Prostate gland (tissue), 2 donors: ENCODE data around the gene TMEM178A. TPM values are rescaled to one million over a fixed set of nuclear protein-coding genes. Genes with fewer than 3 reads are reported as not detected.
"Not testable (repeated sequence)": the region's sequence is repeated elsewhere in the genome, so short reads cannot be mapped to it uniquely, and the experiment has no call there.

ENCODE experiments used
- DNase-seq: peaks from one replicate; pipeline ENCODE4 v3.0.0-alpha.2; 2019; ENCODE audit warnings: low spot score
- H3K27ac ChIP-seq, 2 donors: fragments of 200-600 bp; sonication (generic); 2 replicates each; pipeline ENCODE4 v1.5.1; 2017 to 2019
- H3K27me3 ChIP-seq: fragments of 200-600 bp; sonication (generic); replicated peaks from 2 replicates; pipeline ENCODE4 v1.5.1; 2019; ENCODE audit not compliant: insufficient read depth
- H3K36me3 ChIP-seq, 2 donors: fragments of 200-600 bp; sonication (generic); 1 replicate in 1 of 2; 2 replicates in 1 of 2; pipeline versions ENCODE4 v1.5.1 to v1.8.1; 2017 to 2019
- H3K4me1 ChIP-seq: fragments of 200-600 bp; sonication (generic); replicated peaks from 2 replicates; pipeline ENCODE4 v1.5.1; 2019
- H3K4me3 ChIP-seq, 2 donors: fragments of 200-600 bp; sonication (generic); 2 replicates each; pipeline ENCODE4 v1.5.1; 2017 to 2019
- H3K9me3 ChIP-seq: fragments of 200-600 bp; sonication (generic); 2 replicates; pipeline ENCODE4 v1.5.1; 2017
- POLR2A ChIP-seq: fragments of 450-650 bp; IDR thresholded peaks from one replicate; pipeline ENCODE4 v1.6.1; 2016; ENCODE audit warnings: antibody characterized with exemption, mild to moderate bottlenecking
- POLR2AphosphoS5 ChIP-seq: sonication (generic); formaldehyde crosslinking; IDR thresholded peaks from one replicate; pipeline ENCODE4 v1.6.1; 2017; ENCODE audit warnings: antibody characterized with exemption
- WGBS: methylation state at CpG from one replicate; pipeline ENCODE4 v1.1.5; 2018; 5-methylcytosine and 5-hydroxymethylcytosine counted together
- intact Hi-C: fragments of 100-400 bp; cut with DNase I; formaldehyde crosslinking; loops from one replicate; pipeline ENCODE4 v1.14.2; 2022
- total RNA-seq, 2 donors: library from RNA; depleted of rRNA; stranded (reverse); fragments of >200 nt; gene quantifications; one replicate each; pipeline ENCODE4 v1.1.0, GENCODE V29; 2016
- TF ChIP-seq, protein P1 (sequence below), 4 experiments: fragments of 200-600 bp in 2 of 4; fragments of 450-650 bp in 2 of 4; sonication (generic) in 2 of 4; IDR thresholded peaks; 1 replicate in 3 of 4; 2 replicates in 1 of 4; pipeline ENCODE4 v1.5.1; 2016 to 2019; ENCODE audit warnings: antibody characterized with exemption in 4 of 4, mild to moderate bottlenecking in 2 of 4, moderate library complexity in 2 of 4

The TMEM178A gene
- total RNA-seq, 2 donors from 2014 or later = 2.6 to 6.9 TPM

DNA sequence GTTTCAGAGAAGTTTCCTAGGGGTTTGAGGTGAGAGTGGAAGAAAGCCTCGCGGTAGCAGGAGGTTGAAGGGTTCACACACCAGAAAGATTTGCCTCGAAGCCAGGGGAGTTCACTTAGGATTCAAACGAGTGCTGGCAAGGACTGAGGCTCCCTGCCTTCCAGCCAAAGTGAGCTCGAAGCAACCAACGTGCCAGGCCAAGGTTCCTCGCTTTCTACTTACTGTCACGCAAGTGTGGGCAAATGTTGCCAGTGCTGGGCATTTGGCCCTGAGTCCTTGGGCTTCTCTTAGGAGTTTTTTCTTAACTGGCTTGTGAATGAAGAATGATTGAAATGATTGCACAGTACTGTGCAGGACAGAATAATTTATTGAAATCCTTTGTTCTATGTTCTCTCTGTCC is 53.6 kb downstream of the TMEM178A start:
- Histone ChIP-seq H3K27ac (peak overlapping the region; percentile 68 to 70), H3K36me3 (no peaks in the 10 kb centered on the region), H3K4me3 (no peak overlapping the region), H3K9me3 (no peaks in the 10 kb centered on the region), H3K27me3 (no peaks in the 10 kb centered on the region), H3K4me1 (peaks cover 18% of the 10 kb centered on the region)
- 29% methylated on average over 8 of the region's 8 CpGs for WGBS
- DNase-seq = peak; percentile 60
- intact Hi-C loops = no loop called here
- TF ChIP-seq, protein P1, sequence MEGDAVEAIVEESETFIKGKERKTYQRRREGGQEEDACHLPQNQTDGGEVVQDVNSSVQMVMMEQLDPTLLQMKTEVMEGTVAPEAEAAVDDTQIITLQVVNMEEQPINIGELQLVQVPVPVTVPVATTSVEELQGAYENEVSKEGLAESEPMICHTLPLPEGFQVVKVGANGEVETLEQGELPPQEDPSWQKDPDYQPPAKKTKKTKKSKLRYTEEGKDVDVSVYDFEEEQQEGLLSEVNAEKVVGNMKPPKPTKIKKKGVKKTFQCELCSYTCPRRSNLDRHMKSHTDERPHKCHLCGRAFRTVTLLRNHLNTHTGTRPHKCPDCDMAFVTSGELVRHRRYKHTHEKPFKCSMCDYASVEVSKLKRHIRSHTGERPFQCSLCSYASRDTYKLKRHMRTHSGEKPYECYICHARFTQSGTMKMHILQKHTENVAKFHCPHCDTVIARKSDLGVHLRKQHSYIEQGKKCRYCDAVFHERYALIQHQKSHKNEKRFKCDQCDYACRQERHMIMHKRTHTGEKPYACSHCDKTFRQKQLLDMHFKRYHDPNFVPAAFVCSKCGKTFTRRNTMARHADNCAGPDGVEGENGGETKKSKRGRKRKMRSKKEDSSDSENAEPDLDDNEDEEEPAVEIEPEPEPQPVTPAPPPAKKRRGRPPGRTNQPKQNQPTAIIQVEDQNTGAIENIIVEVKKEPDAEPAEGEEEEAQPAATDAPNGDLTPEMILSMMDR (IDR thresholded peaks at IDR 0.05) = no peak
- peak; percentile 28 for TF ChIP-seq POLR2AphosphoS5
- no peak for TF ChIP-seq POLR2A

DNA sequence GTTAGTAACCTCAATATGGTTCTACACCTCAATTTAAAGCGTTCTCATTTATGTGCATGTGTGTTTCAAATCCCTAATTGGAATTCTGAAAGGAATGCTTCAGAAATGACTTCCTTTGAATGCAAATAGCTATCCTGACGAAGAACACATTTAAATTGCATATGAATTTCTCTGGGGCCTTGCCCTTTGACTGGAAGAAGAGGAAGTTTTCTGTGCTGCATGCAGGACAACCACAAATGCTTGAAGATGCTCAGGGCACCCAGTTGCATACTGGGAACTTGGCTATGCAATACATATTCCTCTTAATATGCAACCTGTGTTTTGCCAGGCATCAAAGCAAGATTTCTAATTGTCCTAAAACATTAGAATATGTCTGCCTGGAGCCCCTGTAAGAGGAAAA is 55.3 kb downstream of the TMEM178A start:
- intact Hi-C loops = no loop called here

DNA sequence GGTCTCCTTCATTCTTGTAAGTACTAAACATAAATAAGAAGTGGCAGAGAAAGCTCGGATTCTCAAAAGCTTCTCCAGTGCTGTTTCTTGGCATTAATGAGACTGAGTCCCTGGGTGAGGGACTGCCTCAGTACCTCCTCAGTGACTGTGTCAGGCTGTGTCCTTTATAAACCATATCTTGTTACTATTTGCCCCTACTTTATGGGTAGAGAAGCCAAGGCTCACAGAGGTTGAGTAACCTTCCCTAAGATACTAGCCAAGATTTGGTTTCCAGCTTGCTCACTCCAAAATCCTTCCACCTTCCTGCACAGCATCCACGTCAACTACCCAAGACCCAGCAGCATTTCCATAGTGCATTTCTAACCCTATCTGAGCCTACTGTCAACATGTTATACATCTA is 57.8 kb downstream of the TMEM178A start:
- peak overlapping the region; percentile 41 to 75 for H3K27ac ChIP-seq
- peaks cover 10% of the 10 kb centered on the region for H3K4me1 ChIP-seq
- H3K27me3 ChIP-seq = no peaks in the 10 kb centered on the region
- TF ChIP-seq POLR2A = no peak
- TF ChIP-seq, protein P1 (IDR thresholded peaks at IDR 0.05) = no peak
- TF ChIP-seq POLR2AphosphoS5 = no peak
- H3K9me3 ChIP-seq = no peaks in the 10 kb centered on the region
- no peaks in the 10 kb centered on the region for H3K36me3 ChIP-seq
- intact Hi-C loops = no loop called here
- no peak overlapping the region for H3K4me3 ChIP-seq
- 36% methylated on average over 2 of the region's 2 CpGs for WGBS
- DNase-seq = no peak

More for the DNA sequence above, 55.3 kb downstream of the TMEM178A start:
- Histone ChIP-seq H3K27ac (no peak overlapping the region), H3K4me3 (no peak overlapping the region), H3K9me3 (no peaks in the 10 kb centered on the region), H3K36me3 (no peaks in the 10 kb centered on the region), H3K27me3 (no peaks in the 10 kb centered on the region), H3K4me1 (peaks cover 22% of the 10 kb centered on the region)
- WGBS = 96% methylated on average over 2 of the region's 2 CpGs
- DNase-seq = no peak
- TF ChIP-seq POLR2A = no peak

DNA sequence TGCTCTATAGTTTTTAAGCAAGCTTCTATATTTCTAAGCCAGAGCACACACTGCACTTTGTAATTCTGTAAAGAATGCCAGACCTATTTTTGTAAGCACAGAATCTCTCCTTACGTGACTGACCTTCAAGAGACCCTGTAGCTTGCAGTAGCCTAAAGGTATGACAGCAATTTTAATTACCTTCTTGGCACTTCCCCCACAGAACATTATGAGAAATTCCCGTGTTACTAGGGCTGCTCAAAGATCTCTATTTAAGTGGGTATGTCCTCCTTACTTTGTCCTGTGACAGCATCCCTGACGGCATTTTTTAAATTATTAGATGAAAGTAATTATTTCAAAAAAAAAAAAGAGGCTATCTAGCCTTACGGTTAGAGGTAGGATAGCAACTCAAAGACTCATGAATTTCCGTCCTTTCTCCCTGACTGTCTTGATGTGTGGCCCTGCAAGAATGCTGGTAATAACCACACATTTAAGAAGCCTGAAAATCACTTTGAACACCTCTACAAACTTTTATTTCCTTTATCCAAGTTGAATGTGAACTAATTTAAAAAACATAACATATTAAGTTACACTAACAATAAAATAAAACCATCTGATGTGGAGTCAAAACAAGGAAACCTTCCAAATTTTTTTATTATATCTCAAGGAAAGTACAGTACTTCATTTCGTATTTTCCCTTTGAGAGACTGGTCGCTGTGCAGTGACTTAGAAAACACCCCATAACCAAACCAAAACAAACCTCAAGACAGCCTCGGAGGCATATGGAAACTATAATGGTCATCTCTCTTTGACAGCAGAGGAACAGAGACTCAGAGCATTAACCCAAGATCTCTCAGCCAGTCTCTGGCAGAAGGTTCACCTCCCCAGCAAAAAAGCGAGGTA is 58.5 kb downstream of the TMEM178A start:
- Histone ChIP-seq H3K4me1 (peaks cover 9% of the 10 kb centered on the region), H3K9me3 (no peaks in the 10 kb centered on the region), H3K4me3 (peak overlapping the region in 1 of 2 donors; percentile 6), H3K36me3 (no peaks in the 10 kb centered on the region), H3K27ac (peak overlapping the region; percentile 72 to 75), H3K27me3 (no peaks in the 10 kb centered on the region)
- no peak for DNase-seq
- TF ChIP-seq POLR2A = no peak
- TF ChIP-seq, protein P1 (IDR thresholded peaks at IDR 0.05) = no peak
- TF ChIP-seq POLR2AphosphoS5 = no peak
- intact Hi-C loops = no loop called here
- 26% methylated on average over 9 of the region's 9 CpGs for WGBS

DNA sequence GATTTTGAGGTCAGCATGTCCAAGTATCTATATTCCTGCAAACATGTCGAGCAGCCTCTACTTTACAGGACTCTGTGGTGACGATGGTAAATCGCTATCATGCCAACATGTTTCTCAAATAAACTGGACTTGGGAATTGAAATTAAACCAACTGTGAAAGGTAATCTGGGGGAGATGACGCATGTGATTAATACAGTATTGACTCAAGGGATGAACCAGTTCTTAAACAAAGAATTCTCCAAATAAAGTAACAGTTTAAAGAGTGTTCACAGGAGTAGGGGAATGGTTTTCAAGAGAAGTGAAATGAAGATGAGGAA is 59.1 kb downstream of the TMEM178A start:
- peak; percentile 35 for DNase-seq
- TF ChIP-seq POLR2A = no peak
- TF ChIP-seq POLR2AphosphoS5 = peak; percentile 67
- H3K27me3 ChIP-seq = no peaks in the 10 kb centered on the region
- H3K4me3 ChIP-seq = peak overlapping the region in 1 of 2 donors; percentile 6
- 42% methylated on average over 4 of the region's 4 CpGs for WGBS
- H3K36me3 ChIP-seq = no peaks in the 10 kb centered on the region
- H3K27ac ChIP-seq = peak overlapping the region; percentile 72 to 75
- H3K4me1 ChIP-seq = peaks cover 9% of the 10 kb centered on the region
- no peaks in the 10 kb centered on the region for H3K9me3 ChIP-seq
- intact Hi-C loops = no loop called here

DNA sequence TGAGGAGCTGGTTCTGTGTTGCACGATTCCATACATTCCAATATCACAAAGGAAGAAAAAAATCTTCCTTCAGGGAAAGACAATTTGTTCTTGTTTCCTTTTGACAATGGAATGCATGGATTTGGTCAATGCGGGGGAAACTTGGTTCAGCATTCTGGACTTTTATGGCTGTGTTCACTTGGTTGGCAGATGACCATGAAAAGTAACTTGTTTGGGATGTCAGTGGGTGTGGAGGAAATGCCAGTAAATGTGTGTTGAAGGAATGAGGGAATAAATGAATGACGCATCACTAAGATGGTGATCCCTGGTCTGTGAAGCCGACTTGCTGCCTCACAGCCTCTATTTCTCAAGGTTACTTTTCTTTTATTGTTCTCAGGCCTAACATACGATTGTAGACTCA is 59.7 kb downstream of the TMEM178A start:
- H3K9me3 ChIP-seq = no peaks in the 10 kb centered on the region
- no peak for DNase-seq
- H3K27me3 ChIP-seq = no peaks in the 10 kb centered on the region
- intact Hi-C loops = no loop called here
- H3K36me3 ChIP-seq = no peaks in the 10 kb centered on the region
- H3K27ac ChIP-seq = peak overlapping the region; percentile 72 to 75
- TF ChIP-seq, protein P1 (IDR thresholded peaks at IDR 0.05) = no peak
- TF ChIP-seq POLR2A (no peak), POLR2AphosphoS5 (no peak)
- 66% methylated on average over 5 of the region's 5 CpGs for WGBS
- no peak overlapping the region for H3K4me3 ChIP-seq
- peaks cover 9% of the 10 kb centered on the region for H3K4me1 ChIP-seq

DNA sequence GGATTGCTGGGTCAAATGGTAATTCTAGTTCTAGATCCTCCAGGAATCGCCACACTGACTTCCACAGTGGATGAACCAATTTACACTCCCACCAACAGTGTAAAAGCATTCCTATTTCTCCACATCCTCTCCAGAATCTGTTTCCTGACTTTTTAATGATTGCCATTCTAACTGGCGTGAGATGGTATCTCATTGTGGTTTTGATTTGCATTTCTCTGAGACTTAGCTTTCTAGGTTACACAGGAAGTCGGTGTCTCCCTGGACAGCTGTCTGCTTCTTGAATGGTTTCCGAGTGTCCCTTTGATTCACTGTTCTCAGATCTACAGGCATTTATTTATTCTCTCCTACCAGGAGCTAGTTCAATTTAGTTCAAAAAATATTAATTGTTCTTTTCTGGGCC is 62.4 kb downstream of the TMEM178A start:
- DNase-seq, H3K27ac ChIP-seq, H3K4me3 ChIP-seq, H3K36me3 ChIP-seq, H3K9me3 ChIP-seq, H3K27me3 ChIP-seq, intact Hi-C loops, H3K4me1 ChIP-seq: not testable (repeated sequence)
- WGBS = 78% methylated on average over 4 of the region's 4 CpGs
